HFFc6 (cell line): Measurements from ENCODE around the gene ITSN2. TPM values are rescaled to one million over a fixed set of nuclear protein-coding genes. Genes with fewer than 3 reads are reported as not detected.

ENCODE experiments used
- DNase-seq: peaks from one replicate; pipeline ENCODE4 v3.0.0-alpha.2; 2018
- H3K27ac Mint-ChIP-seq: 2 replicates; pipeline ENCODE4 v1.8.0; 2020; ENCODE audit warnings: mild to moderate bottlenecking, mixed read lengths
- H3K27me3 Mint-ChIP-seq: 2 replicates; pipeline ENCODE4 v1.8.0; 2021; ENCODE audit warnings: mild to moderate bottlenecking, moderate library complexity, mixed read lengths; ENCODE audit not compliant: insufficient read depth
- H3K36me3 Mint-ChIP-seq: 2 replicates; pipeline ENCODE4 v1.8.0; 2021; ENCODE audit warnings: low read depth, mixed read lengths
- H3K4me1 Mint-ChIP-seq: 2 replicates; pipeline ENCODE4 v1.8.0; 2020; ENCODE audit warnings: low read depth, mixed read lengths
- H3K4me3 Mint-ChIP-seq: 2 replicates; pipeline ENCODE4 v1.8.0; 2020; ENCODE audit warnings: mild to moderate bottlenecking, moderate library complexity, mixed read lengths
- H3K9me3 Mint-ChIP-seq: 2 replicates; pipeline ENCODE4 v1.8.0; 2020; ENCODE audit warnings: mild to moderate bottlenecking, mixed read lengths
- CTCF ChIP-seq: fragments of 200-600 bp; sonication (generic); IDR thresholded peaks from 2 replicates; pipeline ENCODE4 v1.5.0; 2021; ENCODE audit warnings: antibody characterized with exemption, mild to moderate bottlenecking
- total RNA-seq, 6 experiments: library from RNA; stranded (reverse); fragmentation: NEBNext Ultra II Directional; extraction: Animal tissue kit (Norgen Biotek cat#: 25700); gene quantifications; 2 replicates in 1 of 6; 3 replicates in 5 of 6; pipeline ENCODE4 v1.2.3, GENCODE V29; 2021

ITSN2 gene
- total RNA-seq, 6 experiments from 2014 or later, result 26.2 to 32.3 (median 29.5) TPM

DNA sequence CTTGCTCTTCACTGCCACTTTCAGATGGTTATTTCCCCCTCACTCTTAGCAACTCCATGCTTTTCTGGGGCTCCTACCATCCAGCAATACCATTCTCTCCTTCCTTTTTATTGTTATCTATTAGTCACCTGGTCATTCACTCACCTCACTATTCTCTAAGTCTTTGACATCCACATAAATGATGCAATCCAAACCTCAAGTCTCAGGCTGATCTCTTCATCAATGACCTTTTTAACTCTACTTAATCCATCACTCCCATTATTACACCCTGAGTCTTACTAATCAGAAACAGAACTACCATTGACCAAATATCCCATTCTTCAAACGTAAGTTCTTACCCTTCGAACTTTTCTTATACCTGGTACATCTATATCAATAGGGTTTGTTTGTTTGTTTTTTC lies 79.7 kb downstream of the ITSN2 start:
- Mint-ChIP-seq H3K36me3 (no peaks in the 10 kb centered on the region), H3K4me3 (no peak overlapping the region), H3K4me1 (no peaks in the 10 kb centered on the region), H3K27me3 (no peaks in the 10 kb centered on the region), H3K27ac (no peak overlapping the region), H3K9me3 (no peaks in the 10 kb centered on the region)
- no peak for TF ChIP-seq CTCF
- DNase-seq, result no peak

GRCh38 chr2:24280161-24280560 lies 80.2 kb downstream of the ITSN2 start:
- H3K27me3 Mint-ChIP-seq, result no peaks in the 10 kb centered on the region

GRCh38 chr2:24276349-24276899 lies 83.9 kb downstream of the ITSN2 start:
- Mint-ChIP-seq H3K4me1 (no peaks in the 10 kb centered on the region), H3K27me3 (no peaks in the 10 kb centered on the region), H3K36me3 (no peaks in the 10 kb centered on the region), H3K4me3 (no peak overlapping the region), H3K27ac (no peak overlapping the region), H3K9me3 (no peaks in the 10 kb centered on the region)
- no peak for TF ChIP-seq CTCF
- no peak for DNase-seq

More at GRCh38 chr2:24280161-24280560, 80.2 kb downstream of the ITSN2 start:
- Mint-ChIP-seq H3K9me3 (no peaks in the 10 kb centered on the region), H3K36me3 (no peaks in the 10 kb centered on the region), H3K4me3 (no peak overlapping the region), H3K27ac (no peak overlapping the region), H3K4me1 (no peaks in the 10 kb centered on the region)
- no peak for TF ChIP-seq CTCF
- DNase-seq, result no peak

DNA sequence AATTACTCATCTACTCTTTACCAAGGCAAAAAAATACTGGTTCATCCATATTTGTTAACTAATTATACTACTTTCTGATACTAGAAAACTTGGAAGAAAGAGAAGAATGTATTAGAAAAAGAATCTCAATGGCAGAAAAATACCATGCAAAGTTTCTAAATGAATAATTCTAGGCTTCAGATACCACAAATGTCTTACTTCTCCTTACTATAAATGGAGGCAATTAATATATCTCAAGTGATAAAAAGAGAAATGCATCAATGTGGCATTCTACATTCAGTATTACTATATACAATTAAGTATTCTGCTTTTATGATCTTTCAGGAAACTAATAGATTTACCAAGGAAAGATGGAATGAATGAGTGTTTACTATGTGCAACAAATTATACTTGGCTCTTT lies 85.5 kb downstream of the ITSN2 start:
- TF ChIP-seq CTCF, result no peak
- Mint-ChIP-seq H3K36me3 (peaks cover 7% of the 10 kb centered on the region), H3K9me3 (no peaks in the 10 kb centered on the region), H3K4me1 (peaks cover 11% of the 10 kb centered on the region), H3K4me3 (no peak overlapping the region), H3K27ac (no peak overlapping the region), H3K27me3 (no peaks in the 10 kb centered on the region; the same call in 1 of the 2 replicates)
- DNase-seq, result no peak

DNA sequence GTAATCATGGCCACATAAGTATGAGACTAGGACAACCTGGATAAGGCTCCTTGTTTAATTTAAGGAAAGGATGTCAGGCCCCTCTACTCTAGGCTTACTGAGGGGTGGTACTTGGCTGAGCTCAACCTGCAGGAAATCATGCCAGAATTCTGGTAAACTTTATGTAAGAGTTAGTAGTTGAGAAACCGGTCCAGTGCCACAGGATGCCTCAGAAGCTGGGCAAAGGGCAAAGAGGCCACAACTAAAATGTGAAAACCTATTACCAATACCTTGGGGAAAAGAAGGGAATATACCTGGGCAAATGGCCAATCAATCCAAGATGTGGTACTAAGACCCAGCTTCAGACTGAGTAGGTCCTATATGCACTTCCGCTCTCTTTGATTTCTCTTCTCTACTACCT lies 86.7 kb downstream of the ITSN2 start:
- Mint-ChIP-seq H3K4me3 (no peak overlapping the region), H3K27ac (no peak overlapping the region), H3K36me3 (peaks cover 12% of the 10 kb centered on the region), H3K4me1 (peaks cover 23% of the 10 kb centered on the region), H3K27me3 (no peaks in the 10 kb centered on the region; the same call in 1 of the 2 replicates), H3K9me3 (no peaks in the 10 kb centered on the region)
- DNase-seq, result no peak
- no peak for TF ChIP-seq CTCF

- Mint-ChIP-seq H3K36me3 (peaks cover 12% of the 10 kb centered on the region), H3K27ac (no peak overlapping the region), H3K4me3 (no peak overlapping the region), H3K4me1 (peaks cover 24% of the 10 kb centered on the region), H3K27me3 (no peaks in the 10 kb centered on the region; the same call in 1 of the 2 replicates), H3K9me3 (no peaks in the 10 kb centered on the region)
- TF ChIP-seq CTCF, result no peak
- no peak for DNase-seq
These were observed 87.4 kb downstream of the ITSN2 start for GRCh38 chr2:24272907-24273306.
